Measurements from ENCODE around the gene NKAP. TPM values are rescaled to one million over a fixed set of nuclear protein-coding genes. Genes with fewer than 3 reads are reported as not detected.
"Not testable (repeated sequence)": the region's sequence is repeated elsewhere in the genome, so short reads cannot be mapped to it uniquely, and the experiment has no call there.

NKAP gene
- total RNA-seq, 1 donor = 5.5 TPM

GRCh38 chrX:119935215-119935874, 8.2 kb downstream of the NKAP start:
- no peak for TF ChIP-seq CTCF (IDR thresholded peaks at IDR 0.05; ENCODE audit: insufficient read depth, low read length)
- no peak for DNase-seq (ENCODE audit: low read depth)
- H3K4me3 ChIP-seq (ENCODE audit: low read depth, low read length) = no peak overlapping the region

DNA sequence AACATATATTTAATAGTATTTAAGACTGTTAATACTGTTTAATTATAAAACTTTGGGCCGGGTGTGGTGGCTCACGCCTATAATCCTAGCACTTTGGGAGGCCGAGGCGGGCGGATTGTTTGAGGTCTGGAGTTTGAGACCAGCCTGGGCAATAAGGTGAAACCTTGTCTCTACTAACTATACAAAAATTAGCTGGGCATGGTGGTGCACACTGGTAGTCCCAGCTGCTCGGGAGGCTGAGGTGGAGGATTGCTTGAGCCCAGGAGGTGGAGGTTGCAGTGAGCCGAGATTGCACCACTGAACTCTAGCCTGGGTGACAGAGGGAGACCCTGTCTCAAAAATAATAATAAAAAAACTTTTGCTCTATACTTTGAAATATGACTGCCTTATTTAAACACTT, 21.2 kb downstream of the NKAP start:
- DNase-seq (ENCODE audit: low read depth); H3K4me3 ChIP-seq (ENCODE audit: low read depth, low read length): not testable (repeated sequence)

DNA sequence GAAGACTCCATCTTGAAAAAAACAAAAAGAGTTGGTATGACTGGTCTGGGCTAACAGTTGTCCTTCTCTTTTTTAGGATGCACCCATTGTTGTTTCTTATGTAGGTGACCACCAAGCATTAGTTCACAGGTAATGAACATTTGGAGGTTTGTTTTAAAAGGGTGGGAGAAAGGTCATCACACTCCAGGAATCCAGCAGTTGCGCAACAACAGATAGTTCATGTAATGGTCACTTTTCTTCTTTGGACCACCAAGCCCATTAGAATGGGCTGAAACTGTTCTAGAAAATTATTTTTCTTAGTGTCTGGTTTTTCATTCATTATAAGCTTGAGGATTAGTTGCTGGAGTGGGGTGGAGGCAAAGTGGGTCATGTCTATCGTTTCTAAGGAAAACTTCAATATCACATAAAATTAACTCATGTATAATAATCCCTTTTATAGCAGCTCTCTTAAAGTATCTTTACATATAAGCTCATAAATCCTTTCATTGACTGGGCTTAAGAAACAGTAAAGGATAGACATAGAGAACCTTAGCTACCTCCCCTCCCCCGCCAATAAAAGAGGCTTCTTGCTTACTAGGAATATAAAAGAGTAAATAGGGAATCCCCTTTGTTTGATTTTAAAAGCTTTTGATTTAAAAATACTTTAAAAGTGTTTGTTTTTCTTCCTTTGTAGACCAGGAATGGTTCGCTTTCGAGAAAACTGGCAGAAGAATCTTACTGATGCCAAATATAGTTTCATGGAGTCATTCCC, 23.5 kb downstream of the NKAP start:
- no peak for DNase-seq (ENCODE audit: low read depth)
- TF ChIP-seq CTCF (IDR thresholded peaks at IDR 0.05; ENCODE audit: insufficient read depth, low read length) = no peak

GRCh38 chrX:119917877-119918276, 25.7 kb downstream of the NKAP start:
- no peak for TF ChIP-seq CTCF (IDR thresholded peaks at IDR 0.05; ENCODE audit: insufficient read depth, low read length)
- no peak overlapping the region for H3K4me3 ChIP-seq (ENCODE audit: low read depth, low read length)

More for the DNA sequence above, 23.5 kb downstream of the NKAP start:
- H3K4me3 ChIP-seq (ENCODE audit: low read depth, low read length) = no peak overlapping the region

DNA sequence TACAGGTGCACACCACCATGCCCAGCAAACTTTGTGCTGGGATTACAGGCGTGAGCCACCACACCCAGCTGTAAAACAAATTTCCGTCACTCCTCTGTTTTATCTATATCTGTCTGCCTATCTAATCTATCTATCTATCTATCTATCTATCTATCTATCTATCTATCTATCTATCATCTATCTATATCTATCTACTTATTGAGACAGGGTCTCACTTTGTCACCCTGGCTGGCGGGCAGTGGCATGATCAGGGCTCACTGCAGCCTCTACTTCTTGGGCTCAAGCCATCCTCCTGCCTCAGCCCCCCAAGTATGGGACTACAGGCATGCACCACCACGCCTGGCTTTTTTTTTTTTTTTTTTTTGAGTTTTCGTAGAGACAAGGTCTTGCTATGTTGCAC, 27.2 kb downstream of the NKAP start:
- no peak for DNase-seq (ENCODE audit: low read depth)
- TF ChIP-seq CTCF (IDR thresholded peaks at IDR 0.05; ENCODE audit: insufficient read depth, low read length) = no peak
- H3K4me3 ChIP-seq (ENCODE audit: low read depth, low read length) = no peak overlapping the region

More at GRCh38 chrX:119917877-119918276, 25.7 kb downstream of the NKAP start:
- no peak for DNase-seq (ENCODE audit: low read depth)

DNA sequence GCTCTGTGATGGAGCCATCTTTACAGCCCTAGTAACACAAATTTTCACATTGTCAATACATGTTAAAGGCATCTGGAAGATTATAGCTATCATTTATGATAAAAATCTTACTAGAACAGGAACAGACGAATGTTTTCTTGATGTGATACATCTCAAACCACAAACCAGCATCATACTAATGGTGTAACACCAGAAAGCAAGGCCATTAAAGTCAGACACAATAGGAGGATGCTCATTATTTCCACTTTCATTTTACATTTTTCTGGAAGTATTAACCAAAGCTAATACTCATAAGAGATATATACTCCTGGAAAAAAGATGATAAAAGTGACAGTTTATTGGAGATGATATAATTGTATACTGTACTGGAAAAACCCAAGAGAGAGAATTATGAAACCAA, 42.6 kb downstream of the NKAP start:
- H3K4me3 ChIP-seq (ENCODE audit: low read depth, low read length) = no peak overlapping the region
- DNase-seq (ENCODE audit: low read depth) = no peak
- no peak for TF ChIP-seq CTCF (IDR thresholded peaks at IDR 0.05; ENCODE audit: insufficient read depth, low read length)

- DNase-seq (ENCODE audit: low read depth) = no peak
- TF ChIP-seq CTCF (IDR thresholded peaks at IDR 0.05; ENCODE audit: insufficient read depth, low read length) = no peak
- H3K4me3 ChIP-seq (ENCODE audit: low read depth, low read length) = no peak overlapping the region
These were observed 44.4 kb downstream of the NKAP start for GRCh38 chrX:119899125-119899524.

All from fibroblast of the aortic adventitia (primary cell).